ENCODE results near the gene PIP4P1.
"Not testable (repeated sequence)": the region's sequence is repeated elsewhere in the genome, so short reads cannot be mapped to it uniquely, and the experiment has no call there.

The PIP4P1 gene

GRCh38 chr14:20461225-20462141 lies at the start of gene PIP4P1:
Gene PIP4P1, minus strand, starts transcription at chr14:20461434. Its CDS starts 109 bp downstream, at chr14:20461325.
- DNase-seq (ENCODE audit: low read depth in 2 of 2), result peak; percentile 92 to 98

- DNase-seq (ENCODE audit: low read depth in 2 of 2), result no peak
These were observed 47.1 kb upstream of the PIP4P1 start for GRCh38 chr14:20508367-20508766.

- not testable (repeated sequence) for DNase-seq (ENCODE audit: low read depth in 2 of 2)
These were observed 46.3 kb upstream of the PIP4P1 start for GRCh38 chr14:20507537-20507936.

- not testable (repeated sequence) for DNase-seq (ENCODE audit: low read depth in 2 of 2)
These were observed 45.5 kb upstream of the PIP4P1 start for GRCh38 chr14:20506752-20507151.

- DNase-seq (ENCODE audit: low read depth in 2 of 2), result not testable (repeated sequence)
These were observed 45.0 kb upstream of the PIP4P1 start for GRCh38 chr14:20506276-20506675.

- no peak for DNase-seq (ENCODE audit: low read depth in 2 of 2)
These were observed 42.7 kb upstream of the PIP4P1 start for GRCh38 chr14:20503898-20504297.

GRCh38 chr14:20501346-20501745 lies 40.1 kb upstream of the PIP4P1 start:
- no peak for DNase-seq (ENCODE audit: low read depth in 2 of 2)

- DNase-seq (ENCODE audit: low read depth in 2 of 2), result no peak
These were observed 38.6 kb upstream of the PIP4P1 start for GRCh38 chr14:20499881-20500280.

- no peak for DNase-seq (ENCODE audit: low read depth in 2 of 2)
These were observed 37.9 kb upstream of the PIP4P1 start for GRCh38 chr14:20499108-20499507.

- DNase-seq (ENCODE audit: low read depth in 2 of 2), result no peak
These were observed 37.4 kb upstream of the PIP4P1 start for GRCh38 chr14:20498622-20499021.

- no peak for DNase-seq (ENCODE audit: low read depth in 2 of 2)
These were observed 33.9 kb upstream of the PIP4P1 start for GRCh38 chr14:20494935-20495766.

- DNase-seq (ENCODE audit: low read depth in 2 of 2), result no peak
These were observed 32.4 kb upstream of the PIP4P1 start for GRCh38 chr14:20493634-20494033.

- no peak for DNase-seq (ENCODE audit: low read depth in 2 of 2)
These were observed 31.3 kb upstream of the PIP4P1 start for GRCh38 chr14:20492486-20492885.

- DNase-seq (ENCODE audit: low read depth in 2 of 2), result no peak
These were observed 29.3 kb upstream of the PIP4P1 start for GRCh38 chr14:20490563-20490962.

GRCh38 chr14:20489093-20489994 lies 28.1 kb upstream of the PIP4P1 start:
- DNase-seq (ENCODE audit: low read depth in 2 of 2), result no peak

- no peak for DNase-seq (ENCODE audit: low read depth in 2 of 2)
These were observed 26.1 kb upstream of the PIP4P1 start for GRCh38 chr14:20487396-20487725.

- DNase-seq (ENCODE audit: low read depth in 2 of 2), result no peak
These were observed 25.6 kb upstream of the PIP4P1 start for GRCh38 chr14:20486684-20487395.

GRCh38 chr14:20485900-20486299 lies 24.7 kb upstream of the PIP4P1 start:
- DNase-seq (ENCODE audit: low read depth in 2 of 2), result no peak

GRCh38 chr14:20482382-20482781 lies 21.1 kb upstream of the PIP4P1 start:
- DNase-seq (ENCODE audit: low read depth in 2 of 2), result no peak

GRCh38 chr14:20478894-20479293 lies 17.7 kb upstream of the PIP4P1 start:
- no peak for DNase-seq (ENCODE audit: low read depth in 2 of 2)

Data from stimulated activated CD8-positive, alpha-beta memory T cell treated with anti-CD3 and anti-CD28 coated beads, Interleukin-15, amount 100 ng/mL, for 4 hours (primary cell).